GM10248 (cell line): ENCODE results near the gene CAMK1D.

Source experiments
- CTCF ChIA-PET: fragments of 300-600 bp; sonication (Branson Sonifier 250); formaldehyde crosslinking; extraction: SDS; loops from one replicate; lab custom pipeline; 2021; ENCODE audit warnings: antibody characterized with exemption; lab: Yijun Ruan, JAX
- POLR2A ChIA-PET: fragments of 350-650 bp; sonication (Branson Sonifier 250); formaldehyde crosslinking; extraction: SDS; loops from one replicate; lab custom pipeline; 2020; ENCODE audit warnings: antibody characterized with exemption; lab: Yijun Ruan, JAX
- DNase-seq: peaks from one replicate; pipeline ENCODE4 v3.0.0; 2012; ENCODE audit errors: extremely low spot score
- CTCF ChIP-seq: IDR thresholded peaks from 2 replicates; pipeline ENCODE4 v1.5.1; 2012; ENCODE audit warnings: mild to moderate bottlenecking, low read depth; ENCODE audit errors: extremely low read depth, missing control alignments, control extremely low read depth

The CAMK1D gene

DNA sequence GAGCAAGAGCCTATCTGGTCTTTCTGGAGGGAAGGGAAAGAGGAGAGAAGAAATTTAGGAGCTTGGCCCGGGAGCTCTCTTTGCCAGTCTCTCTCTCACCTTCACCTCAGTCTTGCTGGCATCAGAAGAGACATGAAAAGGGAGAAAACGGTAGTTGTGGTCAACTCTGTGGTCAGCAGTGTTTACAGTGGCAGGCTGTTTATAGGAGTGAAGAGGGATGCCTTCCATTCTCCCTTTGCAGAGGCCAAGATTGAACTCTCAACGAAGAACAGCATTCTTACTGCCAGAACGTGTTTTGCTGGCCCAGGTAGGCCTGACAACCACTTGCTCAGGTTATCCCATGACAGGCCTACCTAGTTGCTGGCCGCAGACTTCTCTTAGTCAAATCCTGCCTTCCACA is 518.9 kb downstream of the CAMK1D start:
- no peak for DNase-seq
- no peak for TF ChIP-seq CTCF
- POLR2A ChIA-PET = no interaction called here
- CTCF ChIA-PET = interaction anchor here (0.8 to 1.2 kb wide), 5 partner anchors 8 to 86 kb away, joined by 3 to 4 read pairs (median 3); no protein-coding TSS in a partner anchor

DNA sequence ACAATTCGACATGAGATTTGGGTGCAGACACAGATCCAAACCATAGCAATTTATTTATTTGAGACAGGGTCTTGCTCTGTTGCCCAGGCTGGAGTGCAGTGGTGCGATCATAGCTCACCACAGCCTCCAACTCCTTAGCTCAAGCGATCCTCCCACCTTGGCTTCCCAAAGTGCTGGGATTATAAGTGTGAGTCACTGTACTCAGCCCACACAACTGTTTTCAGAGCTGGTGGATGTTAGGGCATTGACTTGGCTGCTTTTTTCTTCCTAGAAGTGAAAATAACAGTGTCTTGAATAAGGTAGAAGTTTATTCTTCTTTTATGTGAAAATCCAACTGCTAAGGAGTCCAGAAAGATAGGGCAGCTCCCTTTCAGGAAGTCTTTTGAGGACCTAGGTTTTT is 520.1 kb downstream of the CAMK1D start:
- POLR2A ChIA-PET = no interaction called here
- CTCF ChIA-PET = interaction anchor here (1.0 to 2.0 kb wide), 2 partner anchors 10 to 19 kb away, joined by 3 to 6 read pairs; no protein-coding TSS in a partner anchor
- no peak for TF ChIP-seq CTCF
- DNase-seq = no peak

DNA sequence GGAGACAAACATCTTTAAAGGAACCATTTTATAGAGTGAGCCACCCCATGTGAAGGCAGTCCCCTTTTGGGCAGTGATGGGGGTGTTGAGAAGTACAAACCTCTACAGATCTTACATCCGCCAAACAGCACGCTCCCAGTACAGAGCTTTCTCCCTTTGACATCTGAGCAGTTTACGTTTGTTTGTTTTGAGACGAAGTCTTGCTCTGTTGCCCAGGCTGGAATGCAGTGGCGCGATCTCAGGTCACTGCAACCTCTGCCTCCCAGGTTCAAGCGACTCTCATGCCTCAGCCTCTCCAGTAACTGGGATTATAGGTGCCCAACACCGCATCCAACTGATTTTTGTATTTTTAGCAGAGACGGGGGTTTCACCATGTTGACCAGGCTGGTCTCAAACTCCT is 523.2 kb downstream of the CAMK1D start:
- TF ChIP-seq CTCF = no peak
- ChIA-PET CTCF (interaction anchor here (1.0 kb wide), 1 partner anchor 29 kb away, joined by 3 read pairs; no protein-coding TSS in a partner anchor), POLR2A (no interaction called here)
- no peak for DNase-seq

- POLR2A ChIA-PET = no interaction called here
- CTCF ChIA-PET = interaction anchor here (1.0 kb wide), 1 partner anchor 28 kb away, joined by 3 read pairs; no protein-coding TSS in a partner anchor
- TF ChIP-seq CTCF = no peak
- no peak for DNase-seq
Measured at GRCh38 chr10:12873172-12873571, 523.8 kb downstream of the CAMK1D start.

DNA sequence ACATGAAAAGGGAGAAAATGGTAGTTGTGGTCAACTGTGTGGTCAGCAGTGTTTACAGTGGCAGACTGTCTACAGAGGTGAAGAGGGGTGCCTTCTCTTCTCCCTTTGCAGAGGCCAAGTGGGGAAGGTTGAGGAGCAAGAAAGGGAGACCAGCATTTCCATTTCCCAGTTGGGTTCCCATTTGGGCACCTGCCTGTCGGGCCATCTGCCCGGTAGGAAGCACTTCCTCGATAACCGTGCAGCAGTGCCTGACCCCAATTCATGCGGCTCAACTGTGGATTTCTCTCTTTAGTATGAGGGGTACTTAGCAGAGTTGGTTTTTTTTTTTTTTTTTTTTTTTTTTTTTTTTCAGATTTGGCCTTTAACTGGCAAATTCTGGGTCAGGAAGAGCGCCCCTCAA is 525.2 kb downstream of the CAMK1D start:
- POLR2A ChIA-PET = no interaction called here
- CTCF ChIA-PET = no interaction called here
- no peak for TF ChIP-seq CTCF
- no peak for DNase-seq

- no peak for TF ChIP-seq CTCF
- CTCF ChIA-PET = interaction anchor here (1.4 kb wide), 1 partner anchor 27 kb away, joined by 4 read pairs; no protein-coding TSS in a partner anchor
- DNase-seq = no peak
- POLR2A ChIA-PET = no interaction called here
Measured at GRCh38 chr10:12875100-12875499, 525.8 kb downstream of the CAMK1D start.

GRCh38 chr10:12876266-12876665 is 526.9 kb downstream of the CAMK1D start:
- TF ChIP-seq CTCF = no peak
- ChIA-PET CTCF (interaction anchor here (0.7 to 1.4 kb wide), 4 partner anchors 8 to 25 kb away, joined by 3 to 4 read pairs (median 3); no protein-coding TSS in a partner anchor), POLR2A (no interaction called here)
- no peak for DNase-seq
